Measurements from ENCODE around the gene NDUFA7.
"Not testable (repeated sequence)": the region's sequence is repeated elsewhere in the genome, so short reads cannot be mapped to it uniquely, and the experiment has no call there.

NDUFA7 gene

GRCh38 chr19:8264248-8264647, 56.9 kb downstream of the NDUFA7 start:
- DNase-seq (ENCODE audit: low read depth), result not testable (repeated sequence)

DNA sequence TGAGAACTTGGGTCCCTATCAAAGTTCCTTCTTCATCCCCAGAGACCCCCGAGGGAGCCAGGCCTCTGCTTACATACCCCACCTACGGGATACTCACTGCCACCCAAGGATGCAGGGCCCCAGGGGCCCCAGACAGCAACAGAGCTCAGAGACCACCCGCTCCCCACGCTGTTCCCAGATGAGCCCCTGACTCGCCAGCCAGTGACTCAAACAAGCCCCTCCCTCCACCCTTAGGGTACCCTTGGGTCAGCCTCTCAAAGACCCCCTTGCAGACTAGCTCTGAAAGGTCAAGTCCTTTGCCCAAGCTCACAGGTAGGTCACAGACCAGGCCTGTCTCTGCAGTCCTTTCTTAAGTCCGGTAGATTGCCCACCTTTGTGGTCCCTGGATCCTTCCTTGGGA, 58.7 kb downstream of the NDUFA7 start:
- no peak for DNase-seq (ENCODE audit: low read depth)

DNA sequence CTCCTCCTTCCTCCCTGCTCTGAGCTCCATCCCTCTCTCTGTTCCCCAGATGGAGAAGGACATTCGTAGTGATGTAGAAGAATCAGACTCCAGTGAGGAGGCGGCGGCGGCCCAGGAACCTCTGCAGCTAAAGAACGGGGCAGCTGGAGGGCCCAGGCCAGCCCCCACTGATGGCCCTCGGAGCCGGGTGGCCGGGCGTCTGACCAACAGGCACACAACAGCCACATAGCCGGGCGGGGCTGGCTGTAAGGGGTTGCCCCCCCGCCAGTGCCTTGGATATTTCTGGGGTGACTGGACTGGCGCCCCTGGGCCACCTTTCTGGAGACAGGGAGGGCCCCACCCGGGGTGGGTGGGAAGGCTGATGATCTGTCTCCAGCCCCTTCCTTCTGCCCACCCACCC, 59.3 kb downstream of the NDUFA7 start:
- DNase-seq (ENCODE audit: low read depth), result no peak

DNA sequence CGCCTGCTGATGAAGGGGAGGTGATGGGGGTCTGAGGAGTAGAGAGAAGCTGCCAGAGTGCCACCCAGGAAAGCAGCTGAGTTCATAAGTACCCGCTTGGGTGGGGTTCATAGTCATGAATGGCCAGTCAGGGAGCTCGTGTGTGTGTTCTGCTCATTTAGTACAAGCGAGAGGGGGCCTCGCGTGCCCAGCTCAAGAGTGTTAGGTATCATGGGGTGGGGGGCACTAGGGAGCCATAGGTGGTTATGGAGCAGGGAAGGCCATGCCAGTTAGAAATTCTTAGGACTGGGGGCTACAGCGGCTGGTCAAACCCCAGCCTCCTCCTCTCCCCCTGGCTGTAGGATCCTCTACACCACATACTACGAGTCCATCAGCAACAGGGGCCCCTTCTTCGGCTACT, 59.8 kb downstream of the NDUFA7 start:
- no peak for DNase-seq (ENCODE audit: low read depth)

Data from stimulated activated CD8-positive, alpha-beta memory T cell treated with anti-CD3 and anti-CD28 coated beads, Interleukin-12 subunit alpha, Interleukin-12 subunit beta, amount 100 ng/mL, for 4 hours (primary cell).